Esophagus muscularis mucosa (tissue), 4 donors: ENCODE measurements around the gene WDR20. TPM values are rescaled to one million over a fixed set of nuclear protein-coding genes. Genes with fewer than 3 reads are reported as not detected.

Source experiments
- DNase-seq: peaks from one replicate; pipeline ENCODE4 v3.0.0-alpha.2; 2017; ENCODE audit errors: extremely low spot score
- H3K27ac ChIP-seq, 4 donors: fragments of 200-600 bp; sonication (generic); replicated peaks in 1 of 4; 1 replicate in 3 of 4; 2 replicates in 1 of 4; pipeline ENCODE4 v1.5.1; 2016 to 2019; ENCODE audit warnings: mild to moderate bottlenecking in 1 of 4
- H3K27me3 ChIP-seq, 4 donors: fragments of 200-600 bp; sonication (generic); one replicate each; pipeline versions ENCODE4 v1.5.1 to v1.6.0; 2016 to 2019
- H3K36me3 ChIP-seq, 4 donors: fragments of 200-600 bp; sonication (generic); one replicate each; pipeline ENCODE4 v1.5.1; 2016 to 2019
- H3K4me1 ChIP-seq, 4 donors: fragments of 200-600 bp; sonication (generic); one replicate each; pipeline ENCODE4 v1.5.1; 2016 to 2019
- H3K4me3 ChIP-seq, 4 donors: fragments of 200-600 bp; sonication (generic); 1 replicate in 2 of 4; 2 replicates in 2 of 4; pipeline ENCODE4 v1.5.1; 2016 to 2019; ENCODE audit warnings: mild to moderate bottlenecking in 4 of 4, moderate library complexity in 1 of 4
- H3K9me3 ChIP-seq, 4 donors: fragments of 200-600 bp; sonication (generic); 1 replicate in 3 of 4; 2 replicates in 1 of 4; pipeline ENCODE4 v1.5.1; 2016 to 2019
- CTCF ChIP-seq, 3 experiments: fragments of 200-600 bp in 2 of 3; fragments of 450-650 bp in 1 of 3; sonication (generic) in 2 of 3; IDR thresholded peaks; one replicate each; pipeline ENCODE4 v1.5.1; 2017 to 2019; ENCODE audit warnings: antibody characterized with exemption in 3 of 3, mild to moderate bottlenecking in 2 of 3, moderate library complexity in 1 of 3
- EP300 ChIP-seq: sonication (generic); formaldehyde crosslinking; IDR thresholded peaks from one replicate; pipeline ENCODE4 v1.6.1; 2017; ENCODE audit warnings: antibody characterized with exemption
- POLR2A ChIP-seq: fragments of 450-650 bp; IDR thresholded peaks from one replicate; pipeline ENCODE4 v1.6.1; 2017; ENCODE audit warnings: antibody characterized with exemption, moderate library complexity, mild to moderate bottlenecking, low read depth
- POLR2AphosphoS5 ChIP-seq, 2 donors: sonication (generic); formaldehyde crosslinking; IDR thresholded peaks; one replicate each; pipeline ENCODE4 v1.6.1; 2017; ENCODE audit warnings: antibody characterized with exemption in 2 of 2
- WGBS: methylation state at CpG from one replicate; pipeline ENCODE4 v1.1.5; 2018; 5-methylcytosine and 5-hydroxymethylcytosine counted together
- intact Hi-C: fragments of 100-400 bp; cut with DNase I; formaldehyde crosslinking; loops from one replicate; pipeline ENCODE4 v1.15.1; 2023
- total RNA-seq, 4 donors: library from RNA; depleted of rRNA; stranded (reverse); fragments of >200 nt; gene quantifications; one replicate each; pipeline versions ENCODE4 v1.1.0 to v1.2.1, GENCODE V29; 2016

The WDR20 gene
- total RNA-seq, 4 donors from 2014 or later, result 16.6 to 26.6 (median 22.3) TPM

- H3K36me3 ChIP-seq, result peaks cover 0 to 44% (median 25%) of the 10 kb centered on the region in 4 donors
- WGBS, result 77% methylated on average over 4 of the region's 4 CpGs
- intact Hi-C loops, result no loop called here
- no peak overlapping the region for H3K27ac ChIP-seq
- no peak overlapping the region for H3K4me3 ChIP-seq
- DNase-seq, result no peak
- H3K27me3 ChIP-seq, result no peaks in the 10 kb centered on the region
- no peak for TF ChIP-seq POLR2AphosphoS5 (IDR thresholded peaks at IDR 0.05)
- TF ChIP-seq POLR2A, result no peak
- no peak for TF ChIP-seq CTCF (IDR thresholded peaks at IDR 0.05)
- TF ChIP-seq EP300, result no peak
- H3K9me3 ChIP-seq, result no peaks in the 10 kb centered on the region
- H3K4me1 ChIP-seq, result peaks cover 19 to 39% (median 36%) of the 10 kb centered on the region in 4 donors
Observed at GRCh38 chr14:102196902-102197230, 57.2 kb downstream of the WDR20 start.

DNA sequence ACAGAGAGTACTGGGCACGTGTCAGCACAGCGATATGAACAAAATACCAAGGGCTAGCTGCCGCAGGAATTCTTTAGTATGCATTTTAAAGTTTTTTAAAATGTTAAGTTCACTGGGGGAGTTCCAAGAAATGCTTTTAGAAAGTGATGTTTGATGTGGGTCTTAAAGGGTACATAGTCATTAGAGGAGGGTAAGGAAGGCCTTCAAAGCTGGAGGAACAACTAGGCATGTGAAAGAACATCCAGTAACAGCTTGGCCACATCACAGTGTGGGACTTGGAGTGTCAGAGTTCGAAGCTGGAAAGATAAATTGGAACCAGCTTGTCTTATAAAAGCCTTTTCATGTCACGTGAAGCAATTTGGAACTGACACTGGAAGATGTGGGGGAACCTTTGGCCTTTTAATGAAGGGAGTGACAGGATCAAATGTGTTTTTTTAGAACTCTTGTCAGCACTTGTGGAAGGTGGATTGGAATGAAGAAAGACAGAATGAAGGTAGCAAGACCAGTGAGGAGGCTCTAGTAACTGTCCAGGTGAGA lies 57.7 kb downstream of the WDR20 start:
- DNase-seq, result no peak
- Histone ChIP-seq H3K27me3 (no peaks in the 10 kb centered on the region), H3K27ac (no peak overlapping the region), H3K4me3 (no peak overlapping the region), H3K36me3 (peaks cover 0 to 44% (median 25%) of the 10 kb centered on the region in 4 donors), H3K9me3 (no peaks in the 10 kb centered on the region), H3K4me1 (peaks cover 19 to 39% (median 36%) of the 10 kb centered on the region in 4 donors)
- TF ChIP-seq EP300 (no peak), CTCF (IDR thresholded peaks at IDR 0.05) (no peak), POLR2A (no peak), POLR2AphosphoS5 (IDR thresholded peaks at IDR 0.05) (no peak)
- WGBS, result 62% methylated on average over 5 of the region's 5 CpGs
- intact Hi-C loops, result no loop called here

DNA sequence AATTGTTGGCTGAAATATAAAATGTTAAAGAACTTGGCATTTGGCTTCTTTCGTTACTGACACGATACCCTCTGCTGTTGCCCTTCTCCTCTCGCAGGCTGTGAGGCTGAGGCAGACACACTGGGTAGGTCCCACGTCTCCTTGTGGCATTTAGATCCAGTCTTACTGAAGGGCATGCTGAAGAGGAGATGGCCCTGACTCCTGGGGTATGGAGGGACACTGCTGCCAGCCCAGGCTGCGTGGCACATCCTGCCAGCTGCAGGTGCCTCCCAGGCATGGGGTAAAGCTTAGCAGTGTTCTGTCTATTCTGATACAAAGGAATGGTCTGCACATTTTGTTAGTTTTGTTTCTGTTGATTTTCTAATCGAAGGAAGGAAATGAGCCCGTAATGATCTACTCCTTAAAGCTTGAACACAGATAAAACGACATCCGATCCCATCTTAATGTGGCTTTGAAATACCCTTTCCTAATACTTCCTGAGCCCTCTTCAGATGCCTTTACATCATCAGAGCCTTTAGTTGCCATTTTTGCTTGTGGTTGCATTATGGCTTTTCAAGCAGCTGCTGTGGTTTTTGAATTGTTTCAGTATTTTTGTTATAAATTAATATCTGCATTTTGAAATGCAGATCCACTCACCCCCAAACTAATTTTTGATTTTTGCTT lies 61.1 kb downstream of the WDR20 start:
- TF ChIP-seq CTCF (IDR thresholded peaks at IDR 0.05) (no peak), EP300 (no peak), POLR2AphosphoS5 (IDR thresholded peaks at IDR 0.05) (no peak), POLR2A (no peak)
- WGBS, result 79% methylated on average over 9 of the region's 9 CpGs
- H3K4me3 ChIP-seq, result no peak overlapping the region
- H3K27me3 ChIP-seq, result no peaks in the 10 kb centered on the region
- DNase-seq, result no peak
- no peaks in the 10 kb centered on the region for H3K9me3 ChIP-seq
- intact Hi-C loops, result no loop called here
- peaks cover 0 to 67% (median 39%) of the 10 kb centered on the region in 4 donors for H3K36me3 ChIP-seq
- no peak overlapping the region for H3K27ac ChIP-seq
- H3K4me1 ChIP-seq, result peaks cover 7 to 20% (median 19%) of the 10 kb centered on the region in 4 donors

- Histone ChIP-seq H3K4me3 (no peak overlapping the region), H3K27ac (no peak overlapping the region), H3K4me1 (peaks cover 6 to 15% (median 15%) of the 10 kb centered on the region in 4 donors), H3K27me3 (no peaks in the 10 kb centered on the region), H3K36me3 (peaks cover 0 to 72% (median 40%) of the 10 kb centered on the region in 4 donors), H3K9me3 (no peaks in the 10 kb centered on the region)
- WGBS, result 87% methylated on average over 9 of the region's 9 CpGs
- no peak for TF ChIP-seq EP300
- no peak for TF ChIP-seq POLR2A
- TF ChIP-seq CTCF (IDR thresholded peaks at IDR 0.05), result no peak
- no peak for TF ChIP-seq POLR2AphosphoS5 (IDR thresholded peaks at IDR 0.05)
- DNase-seq, result no peak
- intact Hi-C loops, result no loop called here
Observed at GRCh38 chr14:102201353-102201738, 61.6 kb downstream of the WDR20 start.
